BLaER1 treated with 17β-estradiol and CSF1 and Interleukin-3, amounts not matched to agents 10 nM and 100 nM (cell line): ENCODE data around the gene HRH4.

ENCODE experiments used
- H3K27ac ChIP-seq, 11 experiments: shearing (Covaris generic); formaldehyde crosslinking; 2 replicates each; pipeline ENCODE4 v1.8.1; 2022
- H3K27me3 ChIP-seq, 11 experiments: shearing (Covaris generic); formaldehyde crosslinking; 2 replicates each; pipeline ENCODE4 v1.8.1; 2022
- H3K36me3 ChIP-seq, 11 experiments: shearing (Covaris generic); formaldehyde crosslinking; 2 replicates each; pipeline ENCODE4 v1.8.1; 2022
- H3K4me1 ChIP-seq, 10 experiments: shearing (Covaris generic); formaldehyde crosslinking; 2 replicates each; pipeline ENCODE4 v1.8.1; 2022
- H3K4me2 ChIP-seq, 11 experiments: shearing (Covaris generic); formaldehyde crosslinking; 2 replicates each; pipeline ENCODE4 v1.8.1; 2022
- H3K4me3 ChIP-seq, 10 experiments: shearing (Covaris generic); formaldehyde crosslinking; 2 replicates each; pipeline ENCODE4 v1.8.1; 2022
- H3K9ac ChIP-seq, 11 experiments: shearing (Covaris generic); formaldehyde crosslinking; 2 replicates each; pipeline ENCODE4 v1.8.1; 2022
- H3K9me3 ChIP-seq, 11 experiments: shearing (Covaris generic); formaldehyde crosslinking; replicated peaks in 1 of 11; 2 replicates each; pipeline ENCODE4 v1.8.1; 2022
- H4K20me1 ChIP-seq, 11 experiments: shearing (Covaris generic); formaldehyde crosslinking; 2 replicates each; pipeline ENCODE4 v1.8.1; 2022
- Cebpa-rat ChIP-seq, 11 experiments: shearing (Covaris generic); IDR thresholded peaks; 2 replicates each; pipeline ENCODE4 v1.8.1; 2022

The HRH4 gene, protein sequence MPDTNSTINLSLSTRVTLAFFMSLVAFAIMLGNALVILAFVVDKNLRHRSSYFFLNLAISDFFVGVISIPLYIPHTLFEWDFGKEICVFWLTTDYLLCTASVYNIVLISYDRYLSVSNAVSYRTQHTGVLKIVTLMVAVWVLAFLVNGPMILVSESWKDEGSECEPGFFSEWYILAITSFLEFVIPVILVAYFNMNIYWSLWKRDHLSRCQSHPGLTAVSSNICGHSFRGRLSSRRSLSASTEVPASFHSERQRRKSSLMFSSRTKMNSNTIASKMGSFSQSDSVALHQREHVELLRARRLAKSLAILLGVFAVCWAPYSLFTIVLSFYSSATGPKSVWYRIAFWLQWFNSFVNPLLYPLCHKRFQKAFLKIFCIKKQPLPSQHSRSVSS

DNA sequence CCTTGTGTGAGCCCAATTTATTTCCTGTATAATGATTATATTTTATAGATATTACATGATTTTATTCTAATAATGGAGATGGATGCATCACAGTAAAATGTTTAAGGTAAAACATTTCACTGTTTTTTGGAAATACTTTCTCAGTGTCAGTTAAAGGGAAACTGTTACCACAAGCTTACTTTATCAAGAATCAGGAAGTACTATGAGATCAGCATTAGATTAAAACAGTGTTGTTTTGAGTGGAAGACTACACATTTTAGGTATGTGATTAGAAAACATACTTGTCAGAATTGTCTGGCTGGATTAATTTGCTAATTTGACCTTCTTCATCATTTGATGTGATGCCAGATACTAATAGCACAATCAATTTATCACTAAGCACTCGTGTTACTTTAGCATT is at the start of gene HRH4:
Gene HRH4, plus strand, starts transcription at position 250 of the 400 bp plus-strand sequence. Its CDS starts 92 bp downstream, at position 342.
- TF ChIP-seq Cebpa-rat (IDR thresholded peaks at IDR 0.05), result no peak
- Histone ChIP-seq H3K27ac (no peak within 1 kb of the TSS), H3K36me3 (no peaks in the 10 kb centered on the region)

DNA sequence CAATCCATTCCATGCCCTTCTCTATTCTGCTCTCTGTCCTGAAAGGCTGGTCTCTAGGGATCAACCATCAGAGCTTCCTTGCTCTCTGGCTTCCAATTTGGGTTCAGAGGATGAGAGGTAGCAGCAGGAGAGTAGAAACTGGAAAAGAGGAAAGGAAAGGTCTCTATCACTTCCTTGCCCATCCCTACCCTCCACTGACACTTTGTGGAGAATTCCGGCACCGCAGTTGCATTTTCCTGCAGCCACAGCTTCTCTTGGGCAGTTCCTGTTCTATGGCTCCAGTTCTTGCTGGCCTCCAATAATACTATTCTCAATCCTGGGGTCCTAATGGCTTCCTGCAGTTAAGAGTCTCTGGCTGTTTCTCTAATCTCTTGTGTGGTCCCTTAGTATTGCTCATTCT is 47.3 kb upstream of the HRH4 start:
- no peak overlapping the region for H3K9ac ChIP-seq
- no peak overlapping the region for H3K27ac ChIP-seq
- peaks cover 0 to 6% (median 0%) of the 10 kb centered on the region in 10 experiments; a peak in 1 of 20 replicates for H3K4me1 ChIP-seq
- H3K4me3 ChIP-seq, result no peak overlapping the region
- H3K9me3 ChIP-seq, result no peaks in the 10 kb centered on the region
- H3K4me2 ChIP-seq, result no peak overlapping the region
- H3K27me3 ChIP-seq, result no peaks in the 10 kb centered on the region
- TF ChIP-seq Cebpa-rat (IDR thresholded peaks at IDR 0.05), result no peak
- H4K20me1 ChIP-seq, result no peaks in the 10 kb centered on the region
- H3K36me3 ChIP-seq, result no peaks in the 10 kb centered on the region

More for the DNA sequence above, at the start of gene HRH4:
- H3K27me3 ChIP-seq, result no peaks in the 10 kb centered on the region
- no peak within 1 kb of the TSS for H3K9ac ChIP-seq
- H3K4me3 ChIP-seq, result no peak within 1 kb of the TSS
- H3K4me1 ChIP-seq, result no peaks in the 10 kb centered on the region
- peaks cover 0 to 14% (median 4%) of the 10 kb centered on the region in 11 experiments; a peak in 7 of 22 replicates for H3K9me3 ChIP-seq
- H4K20me1 ChIP-seq, result no peaks in the 10 kb centered on the region
- no peak within 1 kb of the TSS for H3K4me2 ChIP-seq

DNA sequence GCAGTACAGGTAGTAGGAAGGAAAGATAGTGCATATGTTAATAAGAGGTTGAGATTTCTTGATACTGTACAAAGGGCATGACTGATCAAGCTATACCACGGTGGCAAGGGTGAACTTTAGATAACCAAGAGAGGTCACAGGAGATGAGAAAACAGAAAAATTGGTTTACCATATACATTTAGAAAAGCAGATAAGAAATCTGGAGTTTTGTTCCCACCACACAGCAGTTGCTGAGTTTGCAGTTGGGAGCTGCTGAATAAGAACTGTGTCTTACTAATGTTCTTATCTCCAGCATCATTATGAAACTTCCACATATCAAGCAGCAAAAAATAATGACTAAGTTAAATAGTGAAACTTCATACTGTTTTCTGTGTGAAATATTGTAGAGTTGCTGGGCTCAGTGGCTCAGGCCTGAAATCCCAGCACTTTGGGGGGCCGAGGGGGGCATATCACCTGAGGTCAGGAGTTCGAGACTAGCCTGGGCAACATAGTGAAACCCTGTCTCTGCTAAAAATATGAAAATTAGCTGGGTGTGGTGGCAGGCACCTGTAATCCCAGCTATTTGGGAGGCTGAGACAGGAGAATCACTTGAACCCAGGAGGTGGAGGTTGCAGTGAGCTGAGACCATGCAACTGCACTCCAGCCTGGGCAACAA is 46.0 kb upstream of the HRH4 start:
- H3K9me3 ChIP-seq, result no peaks in the 10 kb centered on the region
- H3K4me3 ChIP-seq, result no peak overlapping the region
- H3K4me2 ChIP-seq, result 0 out of 22 replicates have a peak overlapping the region, but pooled peaks of 2 of the 11 experiments have one; percentile 17 to 19
- H3K36me3 ChIP-seq, result no peaks in the 10 kb centered on the region
- H3K27me3 ChIP-seq, result no peaks in the 10 kb centered on the region
- no peak overlapping the region for H3K9ac ChIP-seq
- TF ChIP-seq Cebpa-rat (IDR thresholded peaks at IDR 0.05), result no peak
- H3K4me1 ChIP-seq, result peaks cover 0 to 6% (median 0%) of the 10 kb centered on the region in 10 experiments; a peak in 1 of 20 replicates
- no peaks in the 10 kb centered on the region for H4K20me1 ChIP-seq
- H3K27ac ChIP-seq, result no peak overlapping the region

DNA sequence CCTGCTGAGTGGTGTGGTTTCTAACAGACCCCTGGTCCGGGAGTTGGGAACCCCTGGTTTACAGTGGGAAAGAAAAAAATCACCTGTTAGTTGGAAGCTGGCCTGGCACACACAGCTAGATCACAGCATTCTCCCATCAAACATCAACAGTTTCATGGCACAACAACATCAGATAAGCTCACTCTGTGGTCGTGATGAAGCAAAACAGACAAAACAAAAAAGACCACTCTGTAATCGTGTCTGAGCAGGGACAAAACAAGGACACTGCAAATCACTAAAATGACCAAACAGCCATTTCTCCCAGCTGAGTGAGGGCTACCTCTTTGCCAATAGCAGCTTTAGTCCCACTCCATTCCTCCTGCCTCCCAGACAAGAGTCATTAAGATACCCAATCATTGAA is 43.0 kb upstream of the HRH4 start:
- Histone ChIP-seq H3K4me1 (peaks cover 0 to 6% (median 0%) of the 10 kb centered on the region in 10 experiments; a peak in 1 of 20 replicates), H3K4me2 (no peak overlapping the region), H3K9me3 (no peaks in the 10 kb centered on the region), H3K4me3 (no peak overlapping the region), H3K9ac (no peak overlapping the region), H3K27me3 (no peaks in the 10 kb centered on the region), H3K27ac (no peak overlapping the region), H3K36me3 (no peaks in the 10 kb centered on the region), H4K20me1 (no peaks in the 10 kb centered on the region)
- no peak for TF ChIP-seq Cebpa-rat (IDR thresholded peaks at IDR 0.05)

DNA sequence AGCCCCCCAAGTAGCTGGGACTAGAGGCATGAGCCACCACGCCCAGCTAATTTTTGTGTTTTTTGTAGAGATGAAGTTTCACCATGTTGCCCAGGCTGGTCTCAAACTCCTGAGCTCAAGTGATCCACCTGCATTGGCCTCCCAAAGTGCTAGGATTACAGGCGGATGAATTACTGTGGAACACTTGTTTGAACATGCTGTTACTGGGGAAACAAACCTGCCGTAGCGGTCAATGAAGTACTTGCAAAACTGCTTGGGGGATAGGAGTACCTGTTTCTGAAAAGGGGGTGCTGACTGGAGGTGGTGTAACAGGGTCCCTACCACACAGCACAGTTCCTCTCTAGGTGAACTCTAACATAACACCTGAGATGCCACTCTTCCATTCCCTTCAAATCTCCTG is 39.9 kb upstream of the HRH4 start:
- Histone ChIP-seq H3K4me2 (no peak overlapping the region), H3K9me3 (peaks cover 0 to 3% (median 0%) of the 10 kb centered on the region in 11 experiments; a peak in 3 of 22 replicates), H3K9ac (no peak overlapping the region), H3K4me1 (no peaks in the 10 kb centered on the region), H3K27ac (no peak overlapping the region), H3K36me3 (no peaks in the 10 kb centered on the region), H4K20me1 (no peaks in the 10 kb centered on the region), H3K4me3 (no peak overlapping the region), H3K27me3 (peaks cover under 1 to 11% (median 6%) of the 10 kb centered on the region in 11 experiments; a peak in 18 of 22 replicates)
- no peak for TF ChIP-seq Cebpa-rat (IDR thresholded peaks at IDR 0.05)

DNA sequence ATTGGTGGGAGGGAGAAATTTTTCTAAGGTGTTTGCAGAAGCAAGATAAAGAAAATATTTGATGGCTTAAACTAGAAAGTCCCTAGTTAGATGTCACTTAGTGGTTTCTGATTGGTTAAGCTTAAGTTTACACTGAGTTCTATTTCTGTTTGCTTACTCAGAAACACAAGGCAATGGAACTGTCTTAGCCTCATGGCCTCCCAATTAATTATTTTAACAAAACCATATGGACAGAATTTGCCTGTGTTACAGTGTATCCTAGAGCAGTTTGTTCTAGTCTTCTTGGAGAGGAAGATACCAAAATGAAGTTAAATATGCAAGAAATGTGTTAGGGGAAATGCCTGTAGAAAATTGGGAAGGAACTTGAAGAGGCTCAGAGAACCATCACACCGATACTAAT is 38.6 kb upstream of the HRH4 start:
- Histone ChIP-seq H4K20me1 (no peaks in the 10 kb centered on the region), H3K9me3 (peaks cover 11 to 15% (median 12%) of the 10 kb centered on the region in 11 experiments), H3K9ac (no peak overlapping the region), H3K27me3 (peaks cover 13 to 23% (median 19%) of the 10 kb centered on the region in 11 experiments), H3K4me1 (no peaks in the 10 kb centered on the region), H3K4me2 (no peak overlapping the region), H3K27ac (no peak overlapping the region), H3K4me3 (no peak overlapping the region), H3K36me3 (peaks cover 0 to 8% (median 0%) of the 10 kb centered on the region in 11 experiments; a peak in 6 of 22 replicates)
- TF ChIP-seq Cebpa-rat (IDR thresholded peaks at IDR 0.05), result no peak

DNA sequence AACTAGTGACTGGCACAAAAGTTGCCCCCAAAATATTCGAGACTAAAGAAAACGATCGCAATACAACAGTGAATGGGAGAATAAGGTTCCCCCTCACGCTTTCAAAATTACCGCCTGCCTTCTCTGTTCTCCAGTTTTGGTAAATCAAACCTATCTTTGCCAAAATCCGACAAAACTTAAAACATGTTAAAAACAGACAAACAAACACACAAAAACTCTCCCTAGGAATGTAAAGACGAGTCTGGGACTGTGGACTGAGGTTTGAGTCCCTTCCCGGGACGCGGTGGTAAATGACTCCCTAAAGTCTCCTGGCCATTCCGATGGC is 34.4 kb upstream of the HRH4 start:
- no peaks in the 10 kb centered on the region for H3K4me1 ChIP-seq
- H3K4me2 ChIP-seq, result no peak overlapping the region
- peak overlapping the region in 6 of 10 experiments; percentile 28 to 52 (median 48); a peak in 6 of 20 replicates for H3K4me3 ChIP-seq
- H4K20me1 ChIP-seq, result no peaks in the 10 kb centered on the region
- H3K9me3 ChIP-seq, result peaks cover 14 to 24% (median 21%) of the 10 kb centered on the region in 11 experiments
- H3K27ac ChIP-seq, result no peak overlapping the region
- peaks cover 0 to 10% (median 0%) of the 10 kb centered on the region in 11 experiments; a peak in 6 of 22 replicates for H3K36me3 ChIP-seq
- no peak overlapping the region for H3K9ac ChIP-seq
- peaks cover 26 to 42% (median 34%) of the 10 kb centered on the region in 11 experiments for H3K27me3 ChIP-seq
- no peak for TF ChIP-seq Cebpa-rat (IDR thresholded peaks at IDR 0.05)

DNA sequence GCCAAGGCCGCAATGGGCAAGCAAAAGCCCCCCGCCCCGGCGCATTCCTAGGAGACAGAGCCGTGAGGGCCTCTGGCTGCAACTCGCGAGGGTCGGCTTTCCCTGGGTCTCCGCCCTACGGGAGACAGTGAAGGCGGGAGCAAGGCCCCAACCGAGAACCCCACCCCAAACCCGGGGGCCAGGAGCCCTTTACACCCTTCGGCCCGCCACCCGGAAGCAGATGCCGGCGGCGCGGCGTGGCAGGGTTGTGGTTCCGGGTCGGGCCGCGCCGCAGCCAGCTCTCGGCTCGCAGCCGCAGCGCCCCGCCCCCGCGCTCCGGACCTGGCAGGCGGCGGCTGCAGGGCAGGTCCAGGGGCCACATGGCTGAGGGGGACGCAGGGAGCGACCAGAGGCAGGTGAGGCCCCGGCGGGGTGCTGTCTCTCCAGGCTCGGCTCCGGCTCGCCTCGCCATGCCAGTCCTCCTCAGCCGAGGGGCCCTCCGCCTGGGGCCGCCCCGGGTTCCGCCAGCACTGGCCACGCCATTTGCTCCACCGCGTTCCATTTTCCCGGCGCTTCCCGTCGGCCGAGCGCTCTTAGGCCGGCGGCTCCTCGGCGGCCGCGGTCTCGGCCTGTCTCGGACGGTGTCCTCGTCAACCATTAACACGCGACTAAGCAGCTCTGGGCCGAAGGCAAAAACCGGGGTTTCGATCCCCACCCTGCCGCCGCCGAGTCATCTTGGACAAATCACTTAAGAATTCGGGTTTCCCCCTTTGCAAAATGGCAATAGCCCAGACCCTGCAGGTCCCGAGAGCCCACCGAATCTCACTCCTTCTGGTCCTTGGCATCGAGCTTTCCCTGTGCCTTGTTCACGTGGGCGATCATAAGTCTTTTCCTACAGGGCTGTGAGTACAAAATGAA is 33.8 kb upstream of the HRH4 start, which contains the start of gene IMPACT:
Gene IMPACT, plus strand, starts transcription at position 273 of the 897 bp plus-strand sequence. Its CDS starts 87 bp downstream, at position 360.
- Histone ChIP-seq H3K36me3 (peaks cover 0 to 10% (median 0%) of the 10 kb centered on the region in 11 experiments; a peak in 6 of 22 replicates), H3K4me2 (peak within 1 kb of the TSS in 5 of 11 experiments; percentile 10 to 50 (median 46); a peak in 8 of 22 replicates), H3K27ac (no peak within 1 kb of the TSS), H3K4me1 (no peaks in the 10 kb centered on the region), H4K20me1 (no peaks in the 10 kb centered on the region), H3K9me3 (peaks cover 14 to 24% (median 21%) of the 10 kb centered on the region in 11 experiments), H3K4me3 (peak within 1 kb of the TSS; percentile 28 to 57 (median 48); a peak in 17 of 20 replicates), H3K9ac (no peak within 1 kb of the TSS), H3K27me3 (peaks cover 26 to 42% (median 34%) of the 10 kb centered on the region in 11 experiments)
- TF ChIP-seq Cebpa-rat (IDR thresholded peaks at IDR 0.05), result no peak
